Measurements from ENCODE around the gene LARP1B.

- TF ChIP-seq CTCF (conservative IDR thresholded peaks at IDR 0.05; ENCODE audit: low read depth, low read length) (no peak), EZH2 (IDR thresholded peaks at IDR 0.05; ENCODE audit: borderline replicate concordance, low read depth, low read length, poor library complexity, severe bottlenecking) (no peak)
These were observed 21.5 kb upstream of the LARP1B start for GRCh38 chr4:128039568-128039967.

All from A673 (cell line).